BLaER1 (cell line): ENCODE measurements around the gene ERFL.

Experiments
- H3K27ac ChIP-seq: shearing (Covaris generic); formaldehyde crosslinking; 2 replicates; pipeline ENCODE4 v1.8.1; 2022
- H3K27me3 ChIP-seq: shearing (Covaris generic); formaldehyde crosslinking; 2 replicates; pipeline ENCODE4 v1.8.1; 2022
- H3K36me3 ChIP-seq: shearing (Covaris generic); formaldehyde crosslinking; 2 replicates; pipeline ENCODE4 v1.8.1; 2022
- H3K4me1 ChIP-seq: shearing (Covaris generic); formaldehyde crosslinking; 2 replicates; pipeline ENCODE4 v1.8.1; 2022
- H3K4me2 ChIP-seq: shearing (Covaris generic); formaldehyde crosslinking; 2 replicates; pipeline ENCODE4 v1.8.1; 2022
- H3K4me3 ChIP-seq: shearing (Covaris generic); formaldehyde crosslinking; 2 replicates; pipeline ENCODE4 v1.8.1; 2022
- H3K9ac ChIP-seq: shearing (Covaris generic); formaldehyde crosslinking; 2 replicates; pipeline ENCODE4 v1.8.1; 2022
- H3K9me3 ChIP-seq: shearing (Covaris generic); formaldehyde crosslinking; 2 replicates; pipeline ENCODE4 v1.8.1; 2022
- H4K20me1 ChIP-seq: shearing (Covaris generic); formaldehyde crosslinking; 2 replicates; pipeline ENCODE4 v1.8.1; 2022
- Cebpa-rat ChIP-seq: shearing (Covaris generic); IDR thresholded peaks from 2 replicates; pipeline ENCODE4 v1.8.1; 2022

Gene ERFL

GRCh38 chr19:41928754-41929535 is 696 bp upstream of the ERFL start:
- H3K4me2 ChIP-seq: peak overlapping the region; percentile 89
- H3K9me3 ChIP-seq: no peaks in the 10 kb centered on the region
- peaks cover 58% of the 10 kb centered on the region for H3K4me1 ChIP-seq
- TF ChIP-seq Cebpa-rat: no peak
- peak overlapping the region; percentile 73 for H3K4me3 ChIP-seq
- peak overlapping the region; percentile 72; the same call in 1 of the 2 replicates for H3K9ac ChIP-seq
- peaks cover 8% of the 10 kb centered on the region for H4K20me1 ChIP-seq
- no peak overlapping the region for H3K27ac ChIP-seq
- H3K36me3 ChIP-seq: no peaks in the 10 kb centered on the region
- peaks cover 67% of the 10 kb centered on the region for H3K27me3 ChIP-seq

GRCh38 chr19:41927497-41928192 is 604 bp downstream of the ERFL start:
- Histone ChIP-seq H3K9ac (no peak overlapping the region), H3K9me3 (no peaks in the 10 kb centered on the region), H3K4me1 (peaks cover 47% of the 10 kb centered on the region), H3K27ac (no peak overlapping the region), H3K4me3 (peak overlapping the region; percentile 73), H3K4me2 (peak overlapping the region; percentile 89), H4K20me1 (peaks cover 8% of the 10 kb centered on the region), H3K36me3 (no peaks in the 10 kb centered on the region), H3K27me3 (peaks cover 76% of the 10 kb centered on the region)
- no peak for TF ChIP-seq Cebpa-rat

- Histone ChIP-seq H3K4me3 (no peak overlapping the region), H3K4me2 (peak overlapping the region; percentile 89), H3K36me3 (no peaks in the 10 kb centered on the region), H3K27ac (no peak overlapping the region), H3K4me1 (peaks cover 45% of the 10 kb centered on the region), H3K9ac (no peak overlapping the region), H3K9me3 (no peaks in the 10 kb centered on the region), H3K27me3 (peaks cover 83% of the 10 kb centered on the region), H4K20me1 (peaks cover 8% of the 10 kb centered on the region)
- TF ChIP-seq Cebpa-rat: no peak
These were observed 1.3 kb downstream of the ERFL start for GRCh38 chr19:41926763-41927496.

- H3K27me3 ChIP-seq: peaks cover 90% of the 10 kb centered on the region
- TF ChIP-seq Cebpa-rat: no peak
- no peak overlapping the region for H3K9ac ChIP-seq
These were observed 2.1 kb downstream of the ERFL start for GRCh38 chr19:41926028-41926762.

GRCh38 chr19:41925208-41926003 is 2.8 kb downstream of the ERFL start:
- H3K27me3 ChIP-seq: peaks cover 93% of the 10 kb centered on the region
- no peak overlapping the region for H3K9ac ChIP-seq
- H3K27ac ChIP-seq: no peak overlapping the region
- no peak overlapping the region for H3K4me2 ChIP-seq
- H3K9me3 ChIP-seq: no peaks in the 10 kb centered on the region
- peaks cover 43% of the 10 kb centered on the region for H3K4me1 ChIP-seq
- peaks cover 8% of the 10 kb centered on the region for H4K20me1 ChIP-seq
- TF ChIP-seq Cebpa-rat: no peak
- H3K36me3 ChIP-seq: no peaks in the 10 kb centered on the region
- no peak overlapping the region for H3K4me3 ChIP-seq

More at GRCh38 chr19:41926028-41926762, 2.1 kb downstream of the ERFL start:
- H3K4me1 ChIP-seq: peaks cover 43% of the 10 kb centered on the region
- no peaks in the 10 kb centered on the region for H3K36me3 ChIP-seq
- H4K20me1 ChIP-seq: peaks cover 8% of the 10 kb centered on the region
- no peak overlapping the region for H3K4me2 ChIP-seq
- no peak overlapping the region for H3K27ac ChIP-seq
- H3K9me3 ChIP-seq: no peaks in the 10 kb centered on the region
- H3K4me3 ChIP-seq: no peak overlapping the region

GRCh38 chr19:41924151-41925145 is 3.8 kb downstream of the ERFL start:
- no peak overlapping the region for H3K9ac ChIP-seq
- TF ChIP-seq Cebpa-rat: no peak
- no peak overlapping the region for H3K4me3 ChIP-seq
- no peaks in the 10 kb centered on the region for H3K36me3 ChIP-seq
- no peaks in the 10 kb centered on the region for H3K9me3 ChIP-seq
- peaks cover 8% of the 10 kb centered on the region for H4K20me1 ChIP-seq
- no peak overlapping the region for H3K4me2 ChIP-seq
- no peak overlapping the region for H3K27ac ChIP-seq
- H3K27me3 ChIP-seq: peaks cover 86% of the 10 kb centered on the region
- peaks cover 38% of the 10 kb centered on the region for H3K4me1 ChIP-seq

- Histone ChIP-seq H4K20me1 (peaks cover 8% of the 10 kb centered on the region), H3K9me3 (no peaks in the 10 kb centered on the region), H3K9ac (no peak overlapping the region), H3K36me3 (no peaks in the 10 kb centered on the region), H3K27ac (no peak overlapping the region), H3K4me3 (no peak overlapping the region), H3K27me3 (peaks cover 75% of the 10 kb centered on the region), H3K4me1 (peaks cover 29% of the 10 kb centered on the region), H3K4me2 (no peak overlapping the region)
- TF ChIP-seq Cebpa-rat: no peak
These were observed 5.0 kb downstream of the ERFL start for GRCh38 chr19:41923045-41923788.
